ENCODE results near the gene APBA1.

Gene APBA1

GRCh38 chr9:69472101-69472620 lies 200.0 kb downstream of the APBA1 start:
- no peak for DNase-seq (ENCODE audit: low read depth)

- DNase-seq (ENCODE audit: low read depth), result no peak
Measured at GRCh38 chr9:69471433-69471832, 200.7 kb downstream of the APBA1 start.

- DNase-seq (ENCODE audit: low read depth), result no peak
Measured at GRCh38 chr9:69470186-69470977, 201.8 kb downstream of the APBA1 start.

GRCh38 chr9:69469136-69469535 lies 203.0 kb downstream of the APBA1 start:
- no peak for DNase-seq (ENCODE audit: low read depth)

GRCh38 chr9:69468380-69468779 lies 203.8 kb downstream of the APBA1 start:
- DNase-seq (ENCODE audit: low read depth), result no peak

GRCh38 chr9:69466151-69466550 lies 206.0 kb downstream of the APBA1 start:
- DNase-seq (ENCODE audit: low read depth), result no peak

- DNase-seq (ENCODE audit: low read depth), result no peak
Measured at GRCh38 chr9:69465473-69465872, 206.7 kb downstream of the APBA1 start.

GRCh38 chr9:69463497-69464068 lies 208.6 kb downstream of the APBA1 start:
- no peak for DNase-seq (ENCODE audit: low read depth)

GRCh38 chr9:69462394-69462793 lies 209.8 kb downstream of the APBA1 start:
- no peak for DNase-seq (ENCODE audit: low read depth)

- DNase-seq (ENCODE audit: low read depth), result no peak
Measured at GRCh38 chr9:69461103-69461887, 210.9 kb downstream of the APBA1 start.

GRCh38 chr9:69460012-69460411 lies 212.2 kb downstream of the APBA1 start:
- DNase-seq (ENCODE audit: low read depth), result no peak

GRCh38 chr9:69458176-69458575 lies 214.0 kb downstream of the APBA1 start:
- no peak for DNase-seq (ENCODE audit: low read depth)

GRCh38 chr9:69456201-69456600 lies 216.0 kb downstream of the APBA1 start:
- DNase-seq (ENCODE audit: low read depth), result no peak

- no peak for DNase-seq (ENCODE audit: low read depth)
Measured at GRCh38 chr9:69455311-69455710, 216.9 kb downstream of the APBA1 start.

GRCh38 chr9:69454321-69454720 lies 217.8 kb downstream of the APBA1 start:
- no peak for DNase-seq (ENCODE audit: low read depth)

GRCh38 chr9:69453746-69454145 lies 218.4 kb downstream of the APBA1 start:
- DNase-seq (ENCODE audit: low read depth), result no peak

GRCh38 chr9:69452110-69452782 lies 219.9 kb downstream of the APBA1 start:
- no peak for DNase-seq (ENCODE audit: low read depth)

- DNase-seq (ENCODE audit: low read depth), result no peak
Measured at GRCh38 chr9:69446496-69446895, 225.7 kb downstream of the APBA1 start.

GRCh38 chr9:69445251-69445650 lies 226.9 kb downstream of the APBA1 start:
- DNase-seq (ENCODE audit: low read depth), result no peak

- peak; percentile 11 for DNase-seq (ENCODE audit: low read depth)
Measured at GRCh38 chr9:69444791-69445190, 227.4 kb downstream of the APBA1 start.

GRCh38 chr9:69444021-69444420 lies 228.2 kb downstream of the APBA1 start:
- no peak for DNase-seq (ENCODE audit: low read depth)

GRCh38 chr9:69443178-69443577 lies 229.0 kb downstream of the APBA1 start:
- DNase-seq (ENCODE audit: low read depth), result no peak

All from amniotic epithelial cell (primary cell).